Measurements from ENCODE around the gene GRM7. TPM values are rescaled to one million over a fixed set of nuclear protein-coding genes. Genes with fewer than 3 reads are reported as not detected.

GRM7 gene
- total RNA-seq, 6 experiments from 2014 or later, result not detected

- H3K27ac Mint-ChIP-seq, result no peak overlapping the region
- no peak for DNase-seq
- H3K4me1 Mint-ChIP-seq (ENCODE audit: low read depth), result no peaks in the 10 kb centered on the region
- H3K9me3 Mint-ChIP-seq, result peaks cover 63% of the 10 kb centered on the region
- peaks cover 1% of the 10 kb centered on the region; the same call in 1 of the 2 replicates for H3K27me3 Mint-ChIP-seq (ENCODE audit: insufficient read depth)
- TF ChIP-seq, protein P1, sequence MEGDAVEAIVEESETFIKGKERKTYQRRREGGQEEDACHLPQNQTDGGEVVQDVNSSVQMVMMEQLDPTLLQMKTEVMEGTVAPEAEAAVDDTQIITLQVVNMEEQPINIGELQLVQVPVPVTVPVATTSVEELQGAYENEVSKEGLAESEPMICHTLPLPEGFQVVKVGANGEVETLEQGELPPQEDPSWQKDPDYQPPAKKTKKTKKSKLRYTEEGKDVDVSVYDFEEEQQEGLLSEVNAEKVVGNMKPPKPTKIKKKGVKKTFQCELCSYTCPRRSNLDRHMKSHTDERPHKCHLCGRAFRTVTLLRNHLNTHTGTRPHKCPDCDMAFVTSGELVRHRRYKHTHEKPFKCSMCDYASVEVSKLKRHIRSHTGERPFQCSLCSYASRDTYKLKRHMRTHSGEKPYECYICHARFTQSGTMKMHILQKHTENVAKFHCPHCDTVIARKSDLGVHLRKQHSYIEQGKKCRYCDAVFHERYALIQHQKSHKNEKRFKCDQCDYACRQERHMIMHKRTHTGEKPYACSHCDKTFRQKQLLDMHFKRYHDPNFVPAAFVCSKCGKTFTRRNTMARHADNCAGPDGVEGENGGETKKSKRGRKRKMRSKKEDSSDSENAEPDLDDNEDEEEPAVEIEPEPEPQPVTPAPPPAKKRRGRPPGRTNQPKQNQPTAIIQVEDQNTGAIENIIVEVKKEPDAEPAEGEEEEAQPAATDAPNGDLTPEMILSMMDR (IDR thresholded peaks at IDR 0.05), result no peak
- no peak overlapping the region for H3K4me3 Mint-ChIP-seq
- H3K36me3 Mint-ChIP-seq (ENCODE audit: low read depth), result no peaks in the 10 kb centered on the region
Measured at GRCh38 chr3:7456386-7456785, 595.5 kb downstream of the GRM7 start.

DNA sequence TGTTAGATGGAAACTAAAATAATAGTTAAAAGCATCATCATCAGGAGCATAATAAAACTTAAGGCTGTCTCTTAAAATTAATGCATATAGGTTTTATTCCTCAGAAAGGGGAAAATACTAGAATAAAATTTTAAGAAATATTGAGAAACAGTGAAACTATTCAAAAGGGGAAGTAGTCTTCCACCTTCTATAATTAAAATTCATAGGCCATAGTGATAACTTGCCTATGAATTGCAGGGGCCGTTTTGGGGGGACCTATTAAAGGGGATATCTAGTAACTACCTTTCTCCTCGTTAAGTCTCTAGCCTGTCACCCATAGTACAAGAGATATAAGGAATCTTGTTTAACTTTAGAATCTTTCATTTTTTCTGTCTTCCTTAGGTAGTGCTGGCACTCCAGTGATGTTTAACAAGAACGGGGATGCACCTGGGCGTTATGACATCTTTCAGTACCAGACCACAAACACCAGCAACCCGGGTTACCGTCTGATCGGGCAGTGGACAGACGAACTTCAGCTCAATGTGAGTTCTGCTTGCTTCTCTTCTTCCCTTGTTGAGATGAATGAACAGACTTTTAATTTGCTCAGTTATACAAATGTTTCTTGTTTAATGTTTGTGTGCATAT lies 600.4 kb downstream of the GRM7 start:
- Mint-ChIP-seq H3K27ac (no peak overlapping the region), H3K4me1 (ENCODE audit: low read depth) (no peaks in the 10 kb centered on the region), H3K27me3 (ENCODE audit: insufficient read depth) (no peaks in the 10 kb centered on the region), H3K9me3 (peaks cover 37% of the 10 kb centered on the region), H3K4me3 (no peak overlapping the region), H3K36me3 (ENCODE audit: low read depth) (no peaks in the 10 kb centered on the region; the same call in 1 of the 2 replicates)
- no peak for DNase-seq
- TF ChIP-seq, protein P1 (IDR thresholded peaks at IDR 0.05), result no peak

DNA sequence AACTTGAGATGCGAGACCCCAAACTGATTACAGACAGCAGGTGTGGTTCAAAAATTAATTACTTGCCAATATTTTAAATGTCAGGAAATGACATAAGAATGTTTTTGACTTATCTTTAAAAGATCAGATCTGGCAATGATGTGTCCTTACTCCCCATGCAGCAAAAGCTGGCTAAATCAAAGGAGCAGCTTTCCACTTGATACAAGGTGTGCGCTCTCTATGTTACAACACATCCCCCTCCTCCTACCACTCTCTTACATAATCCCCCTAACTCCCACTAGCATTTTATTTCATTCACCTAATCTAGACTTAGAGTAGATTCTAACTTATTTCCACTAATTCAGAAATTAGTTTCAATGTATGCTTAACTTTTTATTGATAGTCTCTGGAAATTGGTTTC lies 609.0 kb downstream of the GRM7 start:
- Mint-ChIP-seq H3K36me3 (ENCODE audit: low read depth) (no peaks in the 10 kb centered on the region; the same call in 1 of the 2 replicates), H3K4me1 (ENCODE audit: low read depth) (no peaks in the 10 kb centered on the region), H3K4me3 (no peak overlapping the region), H3K27ac (no peak overlapping the region), H3K27me3 (ENCODE audit: insufficient read depth) (peaks cover 1% of the 10 kb centered on the region; the same call in 1 of the 2 replicates), H3K9me3 (peaks cover 41% of the 10 kb centered on the region)
- no peak for DNase-seq
- TF ChIP-seq, protein P1 (IDR thresholded peaks at IDR 0.05), result no peak

GRCh38 chr3:7484636-7485035 lies 623.7 kb downstream of the GRM7 start:
- H3K4me1 Mint-ChIP-seq (ENCODE audit: low read depth), result no peaks in the 10 kb centered on the region
- H3K27me3 Mint-ChIP-seq (ENCODE audit: insufficient read depth), result no peaks in the 10 kb centered on the region; the same call in 1 of the 2 replicates
- H3K27ac Mint-ChIP-seq, result no peak overlapping the region
- H3K9me3 Mint-ChIP-seq, result peaks cover 25% of the 10 kb centered on the region
- no peak for DNase-seq
- no peak overlapping the region for H3K4me3 Mint-ChIP-seq
- TF ChIP-seq, protein P1 (IDR thresholded peaks at IDR 0.05), result no peak
- peaks cover 4% of the 10 kb centered on the region; the same call in 1 of the 2 replicates for H3K36me3 Mint-ChIP-seq (ENCODE audit: low read depth)

GRCh38 chr3:7487763-7488162 lies 626.8 kb downstream of the GRM7 start:
- Mint-ChIP-seq H3K27ac (no peak overlapping the region), H3K27me3 (ENCODE audit: insufficient read depth) (no peaks in the 10 kb centered on the region; the same call in 1 of the 2 replicates), H3K36me3 (ENCODE audit: low read depth) (peaks cover 4% of the 10 kb centered on the region; the same call in 1 of the 2 replicates), H3K9me3 (peaks cover 25% of the 10 kb centered on the region), H3K4me1 (ENCODE audit: low read depth) (no peaks in the 10 kb centered on the region), H3K4me3 (no peak overlapping the region)
- no peak for DNase-seq
- TF ChIP-seq, protein P1 (IDR thresholded peaks at IDR 0.05), result no peak

All from HFFc6 (cell line).